UCSD-AML1 (cell line): Measurements from ENCODE around the gene CDK5RAP2.

Source experiments
- DNase-seq: peaks from one replicate; lab custom pipeline; 2025; ENCODE audit not compliant: unreplicated experiment; lab: John Stamatoyannopoulos, UW

Gene CDK5RAP2

DNA sequence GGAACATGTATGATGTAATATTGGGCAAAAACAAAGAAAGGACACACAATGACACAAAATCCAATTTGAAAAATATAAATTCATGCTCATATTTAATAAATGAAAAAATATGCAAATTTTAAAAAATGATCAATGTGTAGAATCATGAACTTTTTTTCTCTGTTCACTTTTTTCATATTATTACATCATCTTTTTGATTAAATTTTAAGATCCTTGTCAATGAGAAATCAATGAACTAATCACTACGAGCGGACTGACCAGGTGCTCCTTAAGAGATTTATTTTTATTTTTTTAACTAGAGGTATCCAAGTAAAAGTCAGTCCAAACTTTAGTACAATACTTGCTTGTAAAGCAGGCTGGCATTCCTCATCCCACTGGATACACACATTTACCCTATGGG, 174.1 kb downstream of the CDK5RAP2 start:
- DNase-seq: no peak

DNA sequence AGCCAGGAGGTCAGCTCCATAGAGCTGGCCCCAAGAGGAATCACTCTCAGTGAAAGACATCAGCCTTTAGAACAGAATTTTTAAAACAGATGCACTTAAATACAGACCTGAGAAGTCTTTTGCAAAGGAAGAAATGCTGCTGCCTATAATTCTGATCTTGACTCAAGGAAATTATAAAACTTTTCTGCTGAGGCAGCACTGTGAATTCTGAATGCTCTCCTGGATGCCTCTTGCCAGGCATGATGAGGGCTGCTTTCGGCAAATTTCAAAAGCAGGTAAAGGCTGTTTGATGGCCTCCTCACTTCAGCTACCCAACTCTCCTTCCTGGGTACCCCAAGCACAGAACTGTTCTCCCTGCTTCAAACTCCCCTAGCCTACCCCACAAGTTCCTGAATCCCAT, 174.8 kb downstream of the CDK5RAP2 start:
- DNase-seq: no peak

DNA sequence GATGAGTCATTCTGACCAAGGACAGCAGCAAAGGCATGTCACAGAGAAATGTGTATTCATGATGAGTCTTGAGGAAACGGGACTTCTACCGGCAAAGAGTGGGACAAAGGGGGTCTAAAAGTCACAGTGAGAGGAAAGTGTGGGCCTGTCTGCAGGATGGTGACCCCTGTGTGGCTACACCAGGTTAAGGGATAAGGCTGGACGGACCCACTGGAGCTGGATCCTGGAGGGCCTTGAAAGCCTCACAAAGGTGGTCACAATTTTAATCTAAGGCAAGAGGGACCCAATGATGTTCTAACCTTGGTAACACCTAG, 176.5 kb downstream of the CDK5RAP2 start:
- no peak for DNase-seq

DNA sequence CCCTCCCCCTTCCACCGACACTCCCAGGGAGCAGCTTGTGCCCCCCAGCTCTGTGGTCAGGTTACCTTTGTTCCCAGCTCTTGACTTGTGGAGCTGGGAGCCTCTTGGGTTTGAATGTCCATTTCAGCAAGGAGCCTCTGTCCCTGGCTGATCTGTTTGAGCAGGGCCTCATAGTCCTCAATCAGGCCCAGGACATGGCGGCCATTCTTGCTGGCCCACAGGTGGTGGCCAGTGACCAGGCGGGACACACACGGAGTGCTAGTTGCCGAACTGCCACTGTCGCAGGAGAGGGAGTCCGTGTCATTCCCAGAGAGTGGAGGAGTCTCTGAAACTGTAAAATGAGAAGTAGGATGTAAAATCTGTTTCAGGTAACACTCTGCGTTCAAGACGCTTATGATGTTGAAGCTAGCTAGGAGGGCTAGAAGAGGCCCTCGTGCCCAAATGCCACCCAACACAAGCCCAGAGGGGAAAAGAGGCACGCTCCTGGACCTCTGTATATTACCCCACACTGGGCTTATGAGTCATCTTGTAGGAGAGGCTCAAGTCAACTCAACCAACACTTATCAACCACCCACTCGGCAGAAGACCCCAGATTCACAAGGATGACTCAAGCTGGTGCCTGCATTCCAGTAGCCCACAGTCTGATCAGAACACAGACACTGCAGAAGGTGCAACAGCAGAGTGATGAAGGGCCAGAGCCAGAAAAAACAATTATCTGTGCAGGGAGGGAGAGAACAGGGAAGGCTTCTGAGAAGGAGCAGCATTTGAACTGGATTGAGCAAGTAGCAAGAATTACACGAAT, 177.0 kb downstream of the CDK5RAP2 start:
- DNase-seq: no peak

DNA sequence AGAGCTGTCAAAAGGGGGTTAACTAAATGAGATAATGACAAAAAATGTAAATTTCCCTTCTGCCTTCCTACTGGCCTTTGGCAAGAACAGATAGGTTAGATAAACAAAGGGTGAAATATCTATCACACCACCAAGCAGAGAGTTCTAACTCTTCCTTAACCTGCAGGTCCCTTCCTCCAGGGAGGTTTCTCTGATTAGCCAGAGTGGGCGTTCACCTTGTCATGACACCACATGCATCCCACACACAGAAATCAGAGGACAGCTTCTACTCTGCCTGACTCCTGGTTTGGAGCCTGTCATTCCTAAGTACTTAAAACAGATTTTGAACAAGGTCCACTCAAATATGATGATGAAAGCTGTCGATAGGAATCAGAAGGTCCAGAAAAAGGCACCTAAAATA, 180.0 kb downstream of the CDK5RAP2 start:
- DNase-seq: no peak

DNA sequence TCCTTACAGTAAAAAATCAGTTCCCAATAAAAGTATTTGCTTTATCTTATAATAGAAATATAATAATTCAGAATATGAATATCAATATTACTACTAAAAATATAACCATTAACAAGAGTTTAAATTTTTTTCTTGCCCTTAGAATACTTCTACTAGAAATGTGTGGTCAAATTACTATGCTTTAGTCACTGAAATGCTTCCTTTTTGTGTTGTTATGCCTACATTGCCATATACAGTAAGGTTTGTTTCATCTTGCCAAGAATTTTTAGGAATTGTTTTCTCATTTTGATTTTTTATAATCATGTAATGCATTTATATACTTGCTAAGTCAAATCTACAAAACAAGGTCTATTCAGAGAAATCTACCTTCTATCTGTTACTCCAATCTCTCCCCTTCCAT, 181.7 kb downstream of the CDK5RAP2 start:
- DNase-seq: no peak

DNA sequence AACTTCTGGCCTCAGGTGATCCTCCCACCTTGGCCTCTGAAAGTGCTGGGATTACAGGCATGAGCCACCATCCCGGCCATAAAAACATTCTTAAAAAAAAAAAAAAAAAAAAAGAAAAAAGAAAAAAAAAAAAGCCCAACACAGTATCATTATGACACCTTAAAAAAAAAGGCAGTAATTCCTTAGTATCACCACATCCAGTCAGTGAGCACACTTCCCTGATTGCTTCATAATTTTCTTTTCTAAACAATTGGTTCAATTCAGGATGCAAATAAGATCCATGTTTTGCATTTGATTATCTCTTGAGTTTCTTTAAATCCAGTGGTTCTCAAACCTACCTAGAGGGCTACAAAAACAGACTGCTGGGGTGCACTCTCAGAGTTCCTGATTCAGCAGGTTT, 182.5 kb downstream of the CDK5RAP2 start:
- DNase-seq: no peak

DNA sequence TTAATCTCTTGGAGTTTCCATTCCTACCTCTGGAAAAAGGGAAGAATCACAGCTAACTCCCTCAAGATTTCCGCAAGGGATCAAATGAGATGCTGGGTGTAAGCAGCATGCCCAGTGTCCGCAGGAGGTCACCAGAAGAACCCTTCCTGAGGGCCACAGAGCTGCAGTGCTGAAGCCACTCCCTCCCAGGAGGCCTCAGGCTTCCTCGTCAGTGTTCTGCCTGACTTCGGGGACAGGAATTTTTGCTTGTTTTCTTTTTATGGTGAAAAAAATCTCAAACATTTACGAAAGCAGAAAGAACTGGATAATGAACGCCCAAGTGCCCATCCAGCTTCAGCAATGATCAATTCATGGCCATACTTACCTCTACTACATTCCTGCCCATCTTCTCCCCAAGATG, 183.0 kb downstream of the CDK5RAP2 start:
- no peak for DNase-seq

DNA sequence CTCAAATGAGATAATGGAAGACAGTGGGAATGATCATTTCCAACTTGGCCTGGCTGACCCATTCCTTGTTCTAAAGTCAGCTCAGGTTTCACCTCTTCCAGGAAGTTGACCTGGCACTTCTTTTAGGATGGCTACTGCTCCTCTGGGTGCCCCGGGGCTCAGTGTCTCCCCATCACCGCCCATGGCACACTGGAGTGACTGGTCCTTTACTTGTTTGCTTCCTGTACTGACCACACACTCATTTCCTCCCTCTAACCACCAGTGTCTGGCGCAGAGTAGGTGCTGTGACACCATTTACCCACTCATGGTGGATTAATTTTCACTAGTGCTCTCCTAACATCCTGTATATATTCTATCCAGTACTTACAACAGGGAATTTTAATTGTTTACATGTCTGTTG, 183.5 kb downstream of the CDK5RAP2 start:
- peak; percentile 18 for DNase-seq

DNA sequence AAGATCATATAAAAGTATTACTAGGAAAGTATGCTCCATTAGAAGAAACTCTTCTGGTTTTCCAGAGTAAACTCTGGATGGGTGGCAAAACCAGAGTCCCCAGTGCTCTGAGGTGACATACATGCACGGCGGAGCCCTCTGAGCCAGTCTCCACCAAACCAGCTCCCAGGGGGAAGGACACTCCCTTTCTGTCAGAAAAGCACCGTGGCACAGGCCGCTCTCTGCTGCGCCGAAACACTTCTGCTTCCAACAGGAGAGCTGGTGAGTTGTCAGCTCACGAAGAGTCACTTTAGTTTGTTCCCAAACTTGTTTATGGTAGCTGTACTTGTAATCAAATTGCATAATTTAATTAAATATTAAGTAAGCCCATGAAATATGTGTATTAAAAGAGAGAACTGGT, 184.6 kb downstream of the CDK5RAP2 start:
- DNase-seq: no peak

DNA sequence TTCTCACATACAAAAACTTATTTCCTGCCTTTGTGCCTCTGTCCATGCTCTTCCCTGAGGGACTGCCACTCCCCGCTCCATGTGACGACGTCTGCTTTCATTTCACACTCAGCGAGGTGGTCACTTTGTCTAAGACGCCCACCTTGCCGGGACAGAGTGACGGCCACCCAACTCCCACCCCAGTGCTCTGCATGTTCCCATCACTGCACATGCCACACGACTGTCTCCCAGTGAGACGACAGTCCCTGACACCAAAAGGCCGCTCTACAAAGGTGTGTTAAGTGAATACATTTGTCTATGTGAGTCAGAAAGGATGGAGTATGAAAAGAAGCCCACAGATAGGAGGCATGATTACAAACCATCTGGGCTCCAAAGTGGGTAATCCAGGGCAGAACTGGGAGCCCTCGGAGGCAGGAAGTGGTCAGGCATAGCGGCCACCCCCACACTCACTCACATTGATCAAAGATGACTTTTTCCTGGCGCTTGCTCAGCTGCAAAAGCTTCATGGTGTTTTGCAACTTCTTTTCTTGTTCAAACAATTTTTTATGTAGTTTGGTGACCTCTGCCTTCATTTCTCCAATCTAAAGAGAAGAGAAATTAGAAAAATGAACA, 185.8 kb downstream of the CDK5RAP2 start:
- peak; percentile 71 for DNase-seq

DNA sequence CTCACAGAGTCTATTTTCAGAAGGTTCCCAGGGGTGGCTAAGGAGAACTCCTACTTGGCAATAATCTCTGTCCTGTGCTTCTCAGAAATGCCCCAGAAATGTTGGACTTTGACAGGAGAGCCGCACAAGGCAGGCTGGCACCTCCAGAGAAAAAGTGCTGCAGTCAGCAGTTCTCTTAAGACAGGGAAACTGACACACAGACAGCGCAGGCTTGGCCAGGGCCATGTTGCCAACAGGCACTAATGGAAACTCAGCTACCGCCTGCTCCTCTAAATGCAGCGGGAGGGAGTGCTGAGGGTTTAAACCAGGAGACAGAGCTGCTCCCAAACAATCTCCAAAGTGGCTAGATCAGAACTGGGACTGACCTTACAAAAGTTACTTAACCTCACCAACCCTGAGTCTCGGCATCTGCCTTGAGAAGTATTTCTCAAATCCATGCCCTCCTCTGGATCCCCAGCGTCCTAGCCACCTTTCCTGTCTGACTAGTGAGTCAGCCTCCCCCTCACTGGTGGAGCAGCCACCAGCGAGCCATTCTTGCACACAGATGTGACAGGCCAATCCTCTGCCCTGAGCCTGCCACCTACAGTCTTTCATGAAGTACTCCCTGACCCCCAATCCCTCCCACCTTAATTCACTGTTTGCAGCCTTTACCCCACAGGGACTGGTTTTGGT, 186.4 kb downstream of the CDK5RAP2 start:
- DNase-seq: peak; percentile 32

DNA sequence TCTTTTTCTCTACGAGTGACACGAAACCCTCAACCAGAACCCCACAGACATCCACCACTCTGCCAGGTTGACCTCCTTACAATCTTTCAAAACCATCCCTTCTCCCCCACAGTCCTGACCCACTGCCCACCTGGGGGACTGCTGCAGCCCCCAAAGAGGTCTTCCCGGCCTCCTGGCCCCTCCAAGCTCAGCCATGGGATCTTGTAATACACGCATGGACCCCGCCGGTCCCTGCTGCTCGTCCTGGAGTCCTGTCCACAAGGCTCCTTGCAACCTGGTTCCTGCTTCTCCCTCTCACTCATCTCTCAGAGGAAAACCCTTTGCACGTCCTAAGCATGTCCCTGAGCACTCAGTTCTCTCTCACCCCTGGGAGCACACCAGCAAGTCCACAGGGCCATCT, 187.3 kb downstream of the CDK5RAP2 start:
- no peak for DNase-seq

DNA sequence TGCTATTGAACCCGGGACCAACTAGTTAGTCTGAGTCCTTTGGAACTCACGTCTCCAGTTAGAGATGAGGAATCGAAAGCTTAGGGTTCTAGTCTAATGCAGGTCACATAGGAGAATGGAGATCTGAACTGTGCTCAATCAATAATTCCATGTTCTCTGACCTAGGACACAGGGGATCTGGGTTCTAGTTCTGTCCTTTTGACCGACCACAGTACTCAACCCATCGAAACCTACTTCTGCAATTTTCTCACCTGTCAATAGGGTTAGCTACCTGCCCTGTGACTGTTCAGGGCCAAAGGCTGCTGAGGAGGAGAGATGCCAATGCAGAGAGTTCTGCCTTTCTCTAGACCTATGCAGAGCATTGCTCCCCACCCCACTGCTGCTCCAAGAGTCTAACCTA, 187.7 kb downstream of the CDK5RAP2 start:
- DNase-seq: no peak

DNA sequence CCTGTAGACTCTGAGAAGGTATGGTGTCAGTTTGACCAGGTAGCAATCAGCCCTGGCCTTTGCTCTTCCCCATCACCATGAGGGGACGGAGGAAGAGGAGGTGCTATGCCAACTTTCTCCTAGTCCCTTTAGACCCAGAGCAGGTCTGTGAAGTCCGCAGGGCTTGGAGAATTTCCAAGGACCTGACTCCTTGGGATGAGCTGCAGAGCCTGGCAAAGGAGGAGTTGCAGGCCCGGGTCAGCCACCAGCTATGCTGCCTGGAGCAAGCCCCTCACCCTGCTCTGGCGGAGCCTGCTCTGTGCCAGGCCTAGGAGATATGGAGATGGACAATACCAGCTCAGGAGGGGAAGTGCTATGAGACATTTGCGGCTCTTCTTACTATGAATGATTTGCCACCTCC, 188.3 kb downstream of the CDK5RAP2 start:
- DNase-seq: no peak

DNA sequence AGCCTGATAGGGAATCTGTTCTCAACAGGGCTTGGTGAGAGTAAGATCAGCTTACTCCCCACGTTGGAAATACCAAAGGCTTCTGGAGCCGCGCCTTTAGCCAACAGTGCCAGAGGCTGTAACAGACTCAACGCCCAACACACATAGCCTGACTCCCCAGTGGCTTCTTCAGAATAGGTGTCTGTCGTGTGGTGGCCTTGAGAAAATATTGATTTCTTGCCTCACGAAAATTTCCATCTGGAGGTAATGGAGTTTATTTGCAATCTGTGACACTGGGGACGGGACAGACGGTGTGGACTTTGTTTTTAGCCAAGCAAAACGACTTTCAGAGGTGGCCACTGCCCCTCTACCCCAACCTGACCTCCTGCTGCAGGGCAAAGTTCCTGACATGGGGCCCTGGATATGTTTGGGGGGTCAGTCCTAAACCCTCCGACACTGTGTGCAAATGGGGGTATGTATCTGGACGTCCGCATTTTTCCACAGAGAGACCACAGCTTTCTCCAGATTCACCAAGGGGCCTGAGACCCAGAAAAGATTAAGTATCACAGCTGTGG, 189.3 kb downstream of the CDK5RAP2 start:
- DNase-seq: no peak

DNA sequence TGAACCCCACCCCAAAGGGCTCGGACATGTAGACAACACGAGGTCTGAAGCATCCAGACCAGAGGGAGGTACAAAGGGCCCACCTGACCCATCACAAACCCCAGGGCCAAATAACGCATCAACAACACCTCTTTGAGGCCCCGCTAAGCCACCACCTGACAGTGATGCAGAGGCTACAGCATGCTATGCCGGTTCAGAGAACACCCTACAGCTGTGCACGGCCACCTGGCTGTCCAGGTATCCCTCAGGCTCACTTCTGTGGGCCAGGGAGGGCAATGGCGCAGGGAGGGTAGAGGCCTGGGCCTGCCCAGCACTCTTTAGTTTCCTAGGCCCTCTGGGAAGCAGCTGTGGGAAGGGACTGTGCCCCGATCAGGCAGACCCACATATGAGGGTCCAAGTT, 190.1 kb downstream of the CDK5RAP2 start:
- DNase-seq: no peak

DNA sequence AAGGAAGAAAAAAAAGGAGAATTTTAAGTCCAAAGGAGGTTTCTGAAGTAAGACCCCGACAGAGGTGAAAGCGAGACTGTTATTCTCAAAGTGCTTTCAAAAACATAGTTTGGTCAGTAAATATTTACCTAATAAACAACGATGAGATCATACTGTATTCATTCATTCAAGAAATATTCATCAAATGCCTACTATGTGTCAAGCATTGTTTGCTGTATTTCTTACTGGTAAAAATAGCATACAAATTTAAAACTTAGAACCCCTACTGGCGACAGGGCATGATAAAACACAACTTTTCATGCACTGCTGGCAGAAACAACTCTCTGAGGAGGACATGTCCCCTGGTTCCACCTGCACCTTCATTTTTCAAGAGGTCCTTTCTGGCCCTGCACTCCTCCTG, 190.7 kb downstream of the CDK5RAP2 start:
- DNase-seq: no peak

DNA sequence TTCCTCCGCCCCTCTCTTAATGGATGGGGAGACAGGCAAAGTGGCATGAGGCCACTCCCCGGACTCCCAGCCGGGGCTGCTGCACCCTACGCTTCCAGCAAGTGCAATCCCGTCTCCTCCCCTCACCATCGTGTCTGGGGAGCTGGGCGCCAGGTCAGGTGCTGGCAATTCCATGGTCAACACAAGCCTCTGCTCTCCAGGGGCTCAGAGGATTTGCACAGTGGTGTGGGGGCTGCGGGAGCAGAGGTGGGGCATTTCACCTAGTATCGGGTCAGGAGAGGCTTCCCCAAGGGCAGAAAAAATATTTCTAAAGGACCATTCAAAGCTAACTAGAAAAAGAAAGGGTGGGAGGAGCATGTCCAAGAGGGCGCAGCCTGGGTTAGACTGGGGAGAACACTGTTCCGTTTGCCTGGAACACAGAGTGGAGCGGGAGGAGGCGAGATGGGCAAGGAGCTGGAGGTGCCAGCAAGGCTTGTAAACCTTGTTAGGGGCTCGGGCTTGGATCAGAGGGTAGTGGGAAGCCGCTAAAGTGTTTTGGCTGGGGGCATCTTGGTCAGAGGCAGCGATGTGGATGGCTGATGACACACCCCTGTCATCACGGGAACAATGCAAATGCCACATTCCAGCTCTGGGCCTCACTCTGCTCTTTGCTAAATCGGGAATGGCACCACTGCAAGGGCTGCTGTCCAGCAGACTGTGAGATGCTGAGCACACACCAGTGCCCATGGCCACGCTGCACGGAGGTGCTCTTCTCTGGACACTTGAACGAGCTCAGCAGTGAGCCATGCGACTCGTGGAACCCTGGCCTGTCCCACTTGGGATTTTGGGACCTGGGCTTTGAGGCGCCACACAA, 191.7 kb downstream of the CDK5RAP2 start:
- DNase-seq: no peak

DNA sequence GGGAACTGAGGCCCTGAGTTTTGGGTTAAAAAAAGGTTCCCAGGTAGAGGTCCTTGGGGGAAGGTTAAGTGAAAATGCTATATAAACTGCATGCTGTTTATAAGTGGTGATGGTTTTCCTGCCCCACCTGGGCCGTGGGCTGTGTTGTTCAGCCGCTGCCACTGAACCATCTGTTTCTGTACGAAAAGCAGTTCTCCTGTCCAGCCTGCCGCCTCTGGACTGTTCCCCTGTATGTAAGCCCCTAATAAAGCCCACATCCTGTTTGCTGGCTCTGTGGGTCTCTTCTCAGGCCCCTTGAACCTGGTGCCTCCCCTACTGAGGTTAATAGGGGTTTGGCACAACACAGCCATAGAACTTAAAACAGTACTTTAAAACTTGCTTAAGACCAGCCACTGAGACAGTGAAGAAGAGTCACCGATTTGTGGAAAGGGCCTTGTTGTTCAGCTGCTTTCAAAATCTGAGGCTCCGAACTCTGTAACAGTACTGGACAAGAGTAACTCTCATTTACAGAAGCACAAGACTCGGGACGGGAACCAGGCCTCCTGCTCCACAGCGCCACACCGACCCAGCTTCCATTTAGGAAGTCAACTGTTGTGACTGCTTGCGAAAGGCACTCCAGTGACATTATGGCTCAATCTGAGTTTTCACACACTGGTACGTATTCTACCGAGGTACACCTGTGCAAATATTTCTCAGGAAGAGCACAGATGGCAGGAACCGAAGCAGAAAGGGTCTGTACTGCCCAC, 192.5 kb downstream of the CDK5RAP2 start:
- no peak for DNase-seq
